AG10803 (cell line): ENCODE measurements around the gene NRG3.

Experiments
- DNase-seq: peaks from one replicate; pipeline ENCODE4 v3.0.0; 2010; ENCODE audit warnings: low read depth
- H3K4me3 ChIP-seq: 2 replicates; pipeline ENCODE4 v1.5.1; 2011; ENCODE audit warnings: mild to moderate bottlenecking, low read length, control low read depth
- TF ChIP-seq, protein P1 (sequence below): conservative IDR thresholded peaks from 2 replicates; pipeline ENCODE4 v1.5.1; 2011; ENCODE audit warnings: mild to moderate bottlenecking, low read length, control low read depth, inconsistent platforms

Gene NRG3

DNA sequence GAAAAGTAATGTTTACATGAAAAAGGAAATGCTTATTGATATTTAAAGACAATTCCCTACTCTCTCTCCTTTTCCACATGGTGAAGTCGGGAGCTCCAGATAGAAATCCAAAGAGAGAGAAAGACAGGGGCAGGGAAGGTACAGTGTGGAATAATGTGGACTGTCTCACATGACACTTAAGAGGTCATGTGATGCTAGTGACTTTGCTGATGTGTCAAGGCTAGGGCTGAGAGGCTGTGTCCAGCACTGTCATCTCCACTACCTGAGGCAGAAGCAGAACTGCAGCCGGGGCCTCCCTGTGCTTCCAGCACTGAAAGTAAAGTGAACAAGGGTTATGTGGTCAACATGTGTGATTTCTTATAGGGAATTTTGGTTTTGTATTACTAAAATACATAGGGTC is 26.0 kb downstream of the NRG3 start:
- no peak overlapping the region for H3K4me3 ChIP-seq
- DNase-seq: no peak
- TF ChIP-seq, protein P1, sequence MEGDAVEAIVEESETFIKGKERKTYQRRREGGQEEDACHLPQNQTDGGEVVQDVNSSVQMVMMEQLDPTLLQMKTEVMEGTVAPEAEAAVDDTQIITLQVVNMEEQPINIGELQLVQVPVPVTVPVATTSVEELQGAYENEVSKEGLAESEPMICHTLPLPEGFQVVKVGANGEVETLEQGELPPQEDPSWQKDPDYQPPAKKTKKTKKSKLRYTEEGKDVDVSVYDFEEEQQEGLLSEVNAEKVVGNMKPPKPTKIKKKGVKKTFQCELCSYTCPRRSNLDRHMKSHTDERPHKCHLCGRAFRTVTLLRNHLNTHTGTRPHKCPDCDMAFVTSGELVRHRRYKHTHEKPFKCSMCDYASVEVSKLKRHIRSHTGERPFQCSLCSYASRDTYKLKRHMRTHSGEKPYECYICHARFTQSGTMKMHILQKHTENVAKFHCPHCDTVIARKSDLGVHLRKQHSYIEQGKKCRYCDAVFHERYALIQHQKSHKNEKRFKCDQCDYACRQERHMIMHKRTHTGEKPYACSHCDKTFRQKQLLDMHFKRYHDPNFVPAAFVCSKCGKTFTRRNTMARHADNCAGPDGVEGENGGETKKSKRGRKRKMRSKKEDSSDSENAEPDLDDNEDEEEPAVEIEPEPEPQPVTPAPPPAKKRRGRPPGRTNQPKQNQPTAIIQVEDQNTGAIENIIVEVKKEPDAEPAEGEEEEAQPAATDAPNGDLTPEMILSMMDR: no peak

- DNase-seq: no peak
These were observed 28.5 kb downstream of the NRG3 start for GRCh38 chr10:81903472-81903871.

DNA sequence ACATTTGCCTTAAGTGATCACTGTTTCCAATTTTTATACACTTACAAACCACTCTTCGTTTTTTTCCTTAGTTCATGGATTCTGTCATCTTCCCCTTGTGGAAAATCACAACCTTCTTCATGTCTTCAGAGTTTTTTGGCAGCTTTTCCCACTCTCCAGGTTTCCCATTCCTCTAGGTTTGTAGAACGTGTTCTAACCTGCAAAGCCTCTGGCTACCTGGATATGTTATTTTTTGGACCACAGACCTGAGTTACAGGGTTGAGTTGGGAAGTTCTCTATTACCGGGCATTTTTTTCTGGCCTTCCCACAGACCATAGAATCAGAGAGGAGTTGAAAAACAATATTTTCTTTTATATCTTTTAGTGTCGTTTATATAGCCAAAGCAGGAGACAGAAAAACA is 30.2 kb downstream of the NRG3 start:
- TF ChIP-seq, protein P1: no peak
- H3K4me3 ChIP-seq: no peak overlapping the region
- DNase-seq: no peak

More at GRCh38 chr10:81903472-81903871, 28.5 kb downstream of the NRG3 start:
- H3K4me3 ChIP-seq: no peak overlapping the region
- TF ChIP-seq, protein P1: no peak

GRCh38 chr10:81909453-81909852 is 34.5 kb downstream of the NRG3 start:
- DNase-seq: no peak
- no peak overlapping the region for H3K4me3 ChIP-seq
- TF ChIP-seq, protein P1: no peak

GRCh38 chr10:81911328-81911727 is 36.3 kb downstream of the NRG3 start:
- TF ChIP-seq, protein P1: no peak
- H3K4me3 ChIP-seq: no peak overlapping the region
- DNase-seq: no peak

DNA sequence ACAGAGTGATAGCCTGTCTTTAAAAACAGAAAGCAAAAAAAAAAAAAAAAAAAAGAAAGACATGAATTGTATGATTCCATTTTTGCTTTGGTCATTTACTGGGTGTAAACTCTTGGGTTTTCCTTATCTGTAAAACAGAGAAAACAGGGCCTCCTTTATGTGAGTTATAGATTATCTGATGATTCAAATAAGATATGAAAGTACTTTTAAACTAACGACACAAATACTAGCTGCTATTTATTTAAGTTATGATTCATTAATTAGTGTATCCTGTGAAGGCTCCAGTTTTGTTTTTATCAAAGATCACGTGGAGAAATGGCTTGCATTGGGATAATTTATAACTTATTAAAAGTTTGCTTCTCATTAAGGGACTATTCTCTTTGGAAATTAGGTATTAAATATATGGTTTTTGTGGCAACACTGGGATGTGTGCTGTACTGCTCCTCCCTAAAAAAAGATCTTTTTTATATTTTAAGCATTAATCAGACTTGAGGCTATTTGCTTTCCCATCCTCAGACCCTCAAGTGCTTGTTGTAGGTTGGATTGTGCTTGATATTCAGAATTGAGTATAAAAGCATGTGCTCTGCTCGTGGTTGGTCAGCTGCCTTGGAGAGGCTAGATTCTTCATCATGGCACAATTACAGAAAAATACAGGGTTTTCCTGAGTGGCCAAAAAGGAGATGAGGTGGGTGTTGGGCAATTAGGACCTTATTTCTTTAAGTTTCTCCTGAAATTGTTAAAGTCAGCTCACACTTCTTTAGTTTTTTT is 39.9 kb downstream of the NRG3 start:
- TF ChIP-seq, protein P1: no peak
- no peak for DNase-seq
- no peak overlapping the region for H3K4me3 ChIP-seq

DNA sequence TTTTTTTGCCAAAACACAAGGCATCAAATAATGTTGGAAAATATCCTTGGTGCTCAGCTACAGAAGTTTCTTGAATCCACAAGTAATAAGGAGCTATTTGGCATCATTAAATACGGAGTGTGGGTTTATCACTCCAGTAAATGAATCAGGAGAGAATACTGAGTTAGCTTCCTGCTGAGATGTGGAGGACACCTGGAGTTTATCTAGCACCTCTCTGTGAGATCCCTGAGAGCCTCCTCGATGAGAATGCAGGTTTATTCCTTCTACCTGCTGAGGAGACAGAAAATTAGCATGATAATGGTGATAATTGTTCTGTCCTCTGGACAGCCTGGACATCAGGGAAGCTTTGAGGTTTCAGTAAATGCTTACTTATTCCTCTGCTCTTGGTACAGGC is 40.5 kb downstream of the NRG3 start:
- TF ChIP-seq, protein P1: no peak
- no peak for DNase-seq
- H3K4me3 ChIP-seq: no peak overlapping the region
